ENCODE results near the gene CEACAM1. TPM values are rescaled to one million over a fixed set of nuclear protein-coding genes. Genes with fewer than 3 reads are reported as not detected.

Gene CEACAM1
- total and polyA plus RNA-seq, 2 experiments from 2014 or later = 0.63 to 3.0 TPM

DNA sequence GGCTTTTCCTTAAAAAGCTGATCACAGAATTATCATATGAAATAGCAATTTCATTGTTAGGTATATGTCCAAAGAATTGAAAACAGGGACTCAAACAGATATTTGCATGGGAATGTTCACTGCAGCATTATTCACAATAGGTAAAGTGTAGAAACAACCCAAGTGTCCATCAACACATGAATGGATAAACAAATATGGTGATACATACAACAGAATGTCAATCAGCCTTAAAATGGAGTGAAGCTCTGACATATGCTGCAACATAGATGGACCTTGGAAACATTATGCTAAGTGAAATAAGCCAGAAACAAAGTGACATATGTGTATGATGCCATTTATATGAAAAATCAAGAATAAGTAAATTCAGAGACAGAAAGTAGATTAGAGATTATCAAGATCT lies 6.1 kb upstream of the CEACAM1 start:
- no peak for ATAC-seq

DNA sequence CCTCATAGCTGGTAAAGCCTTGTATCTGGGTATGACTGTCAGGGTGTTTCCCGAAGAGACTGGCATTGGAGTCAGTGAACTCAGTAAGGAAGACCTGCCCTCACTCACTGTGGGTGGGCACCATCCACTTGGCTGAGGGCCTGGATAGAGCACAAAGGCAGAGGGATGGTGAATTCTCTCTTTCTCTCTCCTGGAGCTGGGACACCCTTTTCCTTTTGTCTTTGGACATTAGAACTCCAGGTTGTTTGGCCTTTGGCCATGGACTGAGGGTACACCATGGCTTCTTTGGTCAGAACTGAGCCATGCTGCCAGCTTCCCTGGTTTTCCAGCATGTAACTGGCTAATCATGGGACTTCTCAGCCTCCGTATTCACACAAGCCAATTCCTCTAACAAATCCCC lies 4.6 kb upstream of the CEACAM1 start:
- no peaks in the 10 kb centered on the region for H4K20me1 ChIP-seq (replicated peaks; ENCODE audit: insufficient read depth)
- Mint-ChIP-seq H3K4me1 (peaks cover 27% of the 10 kb centered on the region; the same call in 2 of the 3 replicates), H3K36me3 (ENCODE audit: low read depth) (no peaks in the 10 kb centered on the region; the same call in 2 of the 3 replicates), H3K27ac (no peak overlapping the region), H3K9me3 (peaks cover 2% of the 10 kb centered on the region; the same call in 1 of the 3 replicates), H3K4me3 (no peak overlapping the region), H3K27me3 (ENCODE audit: insufficient read depth, low read depth, poor library complexity) (peaks cover 9% of the 10 kb centered on the region)
- no peaks in the 10 kb centered on the region for H3K27me3 ChIP-seq (ENCODE audit: insufficient read depth)
- H3K4me1 ChIP-seq (ENCODE audit: insufficient read depth) = peaks cover 24% of the 10 kb centered on the region
- no peak for ATAC-seq
- no peaks in the 10 kb centered on the region for H3F3A ChIP-seq (replicated peaks; ENCODE audit: low read depth)
- H3K27ac ChIP-seq (ENCODE audit: low read depth) = no peak overlapping the region
- no peak overlapping the region for H3K4me3 ChIP-seq
- H2AFZ ChIP-seq = no peak overlapping the region
- no peak for DNase-seq (ENCODE audit: low spot score)
- no peaks in the 10 kb centered on the region for H3K9me2 ChIP-seq (ENCODE audit: insufficient read depth)
- no peaks in the 10 kb centered on the region for H3K79me2 ChIP-seq (replicated peaks; ENCODE audit: insufficient read depth)
- no peak overlapping the region for H3K4me2 ChIP-seq
- no peaks in the 10 kb centered on the region for H3K36me3 ChIP-seq (ENCODE audit: insufficient read depth)
- TF ChIP-seq ZNF114 (CRISPR knock-in tag; IDR thresholded peaks at IDR 0.05) (no peak), EZH2 (IDR thresholded peaks at IDR 0.05; ENCODE audit: low read depth, unreplicated experiment) (no peak), EZH2phosphoT487 (IDR thresholded peaks at IDR 0.05; ENCODE audit: unreplicated experiment) (no peak), NANOG (IDR thresholded peaks at IDR 0.05; ENCODE audit: borderline replicate concordance) (no peak), JUNB (IDR thresholded peaks at IDR 0.05; ENCODE audit: unreplicated experiment) (no peak), POLR2AphosphoS5 (IDR thresholded peaks at IDR 0.05; ENCODE audit: low read depth) (no peak)
- TF ChIP-seq, protein P1, sequence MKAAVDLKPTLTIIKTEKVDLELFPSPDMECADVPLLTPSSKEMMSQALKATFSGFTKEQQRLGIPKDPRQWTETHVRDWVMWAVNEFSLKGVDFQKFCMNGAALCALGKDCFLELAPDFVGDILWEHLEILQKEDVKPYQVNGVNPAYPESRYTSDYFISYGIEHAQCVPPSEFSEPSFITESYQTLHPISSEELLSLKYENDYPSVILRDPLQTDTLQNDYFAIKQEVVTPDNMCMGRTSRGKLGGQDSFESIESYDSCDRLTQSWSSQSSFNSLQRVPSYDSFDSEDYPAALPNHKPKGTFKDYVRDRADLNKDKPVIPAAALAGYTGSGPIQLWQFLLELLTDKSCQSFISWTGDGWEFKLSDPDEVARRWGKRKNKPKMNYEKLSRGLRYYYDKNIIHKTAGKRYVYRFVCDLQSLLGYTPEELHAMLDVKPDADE (IDR thresholded peaks at IDR 0.05) = no peak
- TF ChIP-seq, protein P2, sequence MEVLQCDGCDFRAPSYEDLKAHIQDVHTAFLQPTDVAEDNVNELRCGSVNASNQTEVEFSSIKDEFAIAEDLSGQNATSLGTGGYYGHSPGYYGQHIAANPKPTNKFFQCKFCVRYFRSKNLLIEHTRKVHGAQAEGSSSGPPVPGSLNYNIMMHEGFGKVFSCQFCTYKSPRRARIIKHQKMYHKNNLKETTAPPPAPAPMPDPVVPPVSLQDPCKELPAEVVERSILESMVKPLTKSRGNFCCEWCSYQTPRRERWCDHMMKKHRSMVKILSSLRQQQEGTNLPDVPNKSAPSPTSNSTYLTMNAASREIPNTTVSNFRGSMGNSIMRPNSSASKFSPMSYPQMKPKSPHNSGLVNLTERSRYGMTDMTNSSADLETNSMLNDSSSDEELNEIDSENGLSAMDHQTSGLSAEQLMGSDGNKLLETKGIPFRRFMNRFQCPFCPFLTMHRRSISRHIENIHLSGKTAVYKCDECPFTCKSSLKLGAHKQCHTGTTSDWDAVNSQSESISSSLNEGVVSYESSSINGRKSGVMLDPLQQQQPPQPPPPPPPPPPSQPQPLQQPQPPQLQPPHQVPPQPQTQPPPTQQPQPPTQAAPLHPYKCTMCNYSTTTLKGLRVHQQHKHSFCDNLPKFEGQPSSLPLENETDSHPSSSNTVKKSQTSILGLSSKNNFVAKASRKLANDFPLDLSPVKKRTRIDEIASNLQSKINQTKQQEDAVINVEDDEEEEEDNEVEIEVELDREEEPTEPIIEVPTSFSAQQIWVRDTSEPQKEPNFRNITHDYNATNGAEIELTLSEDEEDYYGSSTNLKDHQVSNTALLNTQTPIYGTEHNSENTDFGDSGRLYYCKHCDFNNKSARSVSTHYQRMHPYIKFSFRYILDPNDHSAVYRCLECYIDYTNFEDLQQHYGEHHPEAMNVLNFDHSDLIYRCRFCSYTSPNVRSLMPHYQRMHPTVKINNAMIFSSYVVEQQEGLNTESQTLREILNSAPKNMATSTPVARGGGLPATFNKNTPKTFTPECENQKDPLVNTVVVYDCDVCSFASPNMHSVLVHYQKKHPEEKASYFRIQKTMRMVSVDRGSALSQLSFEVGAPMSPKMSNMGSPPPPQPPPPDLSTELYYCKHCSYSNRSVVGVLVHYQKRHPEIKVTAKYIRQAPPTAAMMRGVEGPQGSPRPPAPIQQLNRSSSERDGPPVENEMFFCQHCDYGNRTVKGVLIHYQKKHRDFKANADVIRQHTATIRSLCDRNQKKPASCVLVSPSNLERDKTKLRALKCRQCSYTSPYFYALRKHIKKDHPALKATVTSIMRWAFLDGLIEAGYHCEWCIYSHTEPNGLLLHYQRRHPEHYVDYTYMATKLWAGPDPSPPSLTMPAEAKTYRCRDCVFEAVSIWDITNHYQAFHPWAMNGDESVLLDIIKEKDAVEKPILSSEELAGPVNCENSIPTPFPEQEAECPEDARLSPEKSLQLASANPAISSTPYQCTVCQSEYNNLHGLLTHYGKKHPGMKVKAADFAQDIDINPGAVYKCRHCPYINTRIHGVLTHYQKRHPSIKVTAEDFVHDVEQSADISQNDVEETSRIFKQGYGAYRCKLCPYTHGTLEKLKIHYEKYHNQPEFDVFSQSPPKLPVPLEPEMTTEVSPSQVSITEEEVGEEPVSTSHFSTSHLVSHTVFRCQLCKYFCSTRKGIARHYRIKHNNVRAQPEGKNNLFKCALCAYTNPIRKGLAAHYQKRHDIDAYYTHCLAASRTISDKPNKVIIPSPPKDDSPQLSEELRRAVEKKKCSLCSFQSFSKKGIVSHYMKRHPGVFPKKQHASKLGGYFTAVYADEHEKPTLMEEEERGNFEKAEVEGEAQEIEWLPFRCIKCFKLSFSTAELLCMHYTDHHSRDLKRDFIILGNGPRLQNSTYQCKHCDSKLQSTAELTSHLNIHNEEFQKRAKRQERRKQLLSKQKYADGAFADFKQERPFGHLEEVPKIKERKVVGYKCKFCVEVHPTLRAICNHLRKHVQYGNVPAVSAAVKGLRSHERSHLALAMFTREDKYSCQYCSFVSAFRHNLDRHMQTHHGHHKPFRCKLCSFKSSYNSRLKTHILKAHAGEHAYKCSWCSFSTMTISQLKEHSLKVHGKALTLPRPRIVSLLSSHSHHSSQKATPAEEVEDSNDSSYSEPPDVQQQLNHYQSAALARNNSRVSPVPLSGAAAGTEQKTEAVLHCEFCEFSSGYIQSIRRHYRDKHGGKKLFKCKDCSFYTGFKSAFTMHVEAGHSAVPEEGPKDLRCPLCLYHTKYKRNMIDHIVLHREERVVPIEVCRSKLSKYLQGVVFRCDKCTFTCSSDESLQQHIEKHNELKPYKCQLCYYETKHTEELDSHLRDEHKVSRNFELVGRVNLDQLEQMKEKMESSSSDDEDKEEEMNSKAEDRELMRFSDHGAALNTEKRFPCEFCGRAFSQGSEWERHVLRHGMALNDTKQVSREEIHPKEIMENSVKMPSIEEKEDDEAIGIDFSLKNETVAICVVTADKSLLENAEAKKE (CRISPR knock-in tag; IDR thresholded peaks at IDR 0.05) = no peak

More for the DNA sequence above, 6.1 kb upstream of the CEACAM1 start:
- Mint-ChIP-seq H3K4me1 (peaks cover 14% of the 10 kb centered on the region; the same call in 2 of the 3 replicates), H3K27ac (no peak overlapping the region), H3K36me3 (ENCODE audit: low read depth) (no peaks in the 10 kb centered on the region; the same call in 2 of the 3 replicates), H3K27me3 (ENCODE audit: insufficient read depth, low read depth, poor library complexity) (peaks cover 4% of the 10 kb centered on the region), H3K9me3 (peaks cover 2% of the 10 kb centered on the region; the same call in 1 of the 3 replicates), H3K4me3 (no peak overlapping the region)
- no peak overlapping the region for H3K4me3 ChIP-seq
- H3K79me2 ChIP-seq (replicated peaks; ENCODE audit: insufficient read depth) = no peaks in the 10 kb centered on the region
- H3K4me1 ChIP-seq (ENCODE audit: insufficient read depth) = peaks cover 18% of the 10 kb centered on the region
- no peak for DNase-seq (ENCODE audit: low spot score)
- H2AFZ ChIP-seq = no peak overlapping the region
- no peak overlapping the region for H3K27ac ChIP-seq (ENCODE audit: low read depth)
- H3K27me3 ChIP-seq (ENCODE audit: insufficient read depth) = no peaks in the 10 kb centered on the region
- H3K4me2 ChIP-seq = no peak overlapping the region
- H3K9me2 ChIP-seq (ENCODE audit: insufficient read depth) = no peaks in the 10 kb centered on the region
- no peaks in the 10 kb centered on the region for H3K36me3 ChIP-seq (ENCODE audit: insufficient read depth)
- H4K20me1 ChIP-seq (replicated peaks; ENCODE audit: insufficient read depth) = no peaks in the 10 kb centered on the region
- no peaks in the 10 kb centered on the region for H3F3A ChIP-seq (replicated peaks; ENCODE audit: low read depth)
- TF ChIP-seq JUNB (IDR thresholded peaks at IDR 0.05; ENCODE audit: unreplicated experiment) = no peak
- no peak for TF ChIP-seq CREB1 (CRISPR knock-in tag; IDR thresholded peaks at IDR 0.05; ENCODE audit: low read depth)
- TF ChIP-seq NANOG (IDR thresholded peaks at IDR 0.05; ENCODE audit: borderline replicate concordance) = no peak
- TF ChIP-seq, protein P3, sequence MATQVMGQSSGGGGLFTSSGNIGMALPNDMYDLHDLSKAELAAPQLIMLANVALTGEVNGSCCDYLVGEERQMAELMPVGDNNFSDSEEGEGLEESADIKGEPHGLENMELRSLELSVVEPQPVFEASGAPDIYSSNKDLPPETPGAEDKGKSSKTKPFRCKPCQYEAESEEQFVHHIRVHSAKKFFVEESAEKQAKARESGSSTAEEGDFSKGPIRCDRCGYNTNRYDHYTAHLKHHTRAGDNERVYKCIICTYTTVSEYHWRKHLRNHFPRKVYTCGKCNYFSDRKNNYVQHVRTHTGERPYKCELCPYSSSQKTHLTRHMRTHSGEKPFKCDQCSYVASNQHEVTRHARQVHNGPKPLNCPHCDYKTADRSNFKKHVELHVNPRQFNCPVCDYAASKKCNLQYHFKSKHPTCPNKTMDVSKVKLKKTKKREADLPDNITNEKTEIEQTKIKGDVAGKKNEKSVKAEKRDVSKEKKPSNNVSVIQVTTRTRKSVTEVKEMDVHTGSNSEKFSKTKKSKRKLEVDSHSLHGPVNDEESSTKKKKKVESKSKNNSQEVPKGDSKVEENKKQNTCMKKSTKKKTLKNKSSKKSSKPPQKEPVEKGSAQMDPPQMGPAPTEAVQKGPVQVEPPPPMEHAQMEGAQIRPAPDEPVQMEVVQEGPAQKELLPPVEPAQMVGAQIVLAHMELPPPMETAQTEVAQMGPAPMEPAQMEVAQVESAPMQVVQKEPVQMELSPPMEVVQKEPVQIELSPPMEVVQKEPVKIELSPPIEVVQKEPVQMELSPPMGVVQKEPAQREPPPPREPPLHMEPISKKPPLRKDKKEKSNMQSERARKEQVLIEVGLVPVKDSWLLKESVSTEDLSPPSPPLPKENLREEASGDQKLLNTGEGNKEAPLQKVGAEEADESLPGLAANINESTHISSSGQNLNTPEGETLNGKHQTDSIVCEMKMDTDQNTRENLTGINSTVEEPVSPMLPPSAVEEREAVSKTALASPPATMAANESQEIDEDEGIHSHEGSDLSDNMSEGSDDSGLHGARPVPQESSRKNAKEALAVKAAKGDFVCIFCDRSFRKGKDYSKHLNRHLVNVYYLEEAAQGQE (IDR thresholded peaks at IDR 0.05; ENCODE audit: unreplicated experiment) = no peak

Data from GM23338 (cell line).